ENCODE results near the gene ASIC2. TPM values are rescaled to one million over a fixed set of nuclear protein-coding genes. Genes with fewer than 3 reads are reported as not detected.

The ASIC2 gene
- total and polyA plus RNA-seq, 2 donors (not counting 3 experiments of a cell fraction or from before 2014, with no cell fraction given): not detected

- Histone ChIP-seq H3K9ac (replicated peaks; ENCODE audit: extremely low read depth, insufficient read depth, low read length) (no peak overlapping the region), H3K9me3 (replicated peaks; ENCODE audit: control insufficient read depth, insufficient read depth, low read length) (no peaks in the 10 kb centered on the region), H3K4me2 (ENCODE audit: insufficient read depth, low read length) (no peak overlapping the region), H2AFZ (ENCODE audit: low read depth, low read length) (no peak overlapping the region), H3K4me1 (ENCODE audit: control insufficient read depth, extremely low read depth, insufficient read depth, low read length) (no peaks in the 10 kb centered on the region), H3K27ac (ENCODE audit: insufficient read depth, low read depth, low read length) (no peak overlapping the region), H3K36me3 (ENCODE audit: control insufficient read depth in 2 of 2, extremely low read depth in 1 of 2, insufficient read depth in 2 of 2, low read length in 2 of 2) (no peaks in the 10 kb centered on the region), H3K27me3 (ENCODE audit: control insufficient read depth in 2 of 2, insufficient read depth in 2 of 2, low read length in 2 of 2) (no peaks in the 10 kb centered on the region), H3K4me3 (replicated peaks in 1 of 3; ENCODE audit: insufficient read depth in 1 of 3, low read depth in 1 of 3, low read length in 3 of 3) (no peak overlapping the region), H4K20me1 (replicated peaks; ENCODE audit: control insufficient read depth, extremely low read depth, insufficient read depth, low read length) (no peaks in the 10 kb centered on the region), H3K79me2 (ENCODE audit: control insufficient read depth, insufficient read depth, low read length) (no peaks in the 10 kb centered on the region), H3K9me1 (replicated peaks; ENCODE audit: control insufficient read depth, extremely low read depth, insufficient read depth, low read length) (no peaks in the 10 kb centered on the region)
- no peak for TF ChIP-seq FOS (IDR thresholded peaks at IDR 0.05; ENCODE audit: borderline replicate concordance, insufficient read depth, low read length)
- TF ChIP-seq, protein P1, sequence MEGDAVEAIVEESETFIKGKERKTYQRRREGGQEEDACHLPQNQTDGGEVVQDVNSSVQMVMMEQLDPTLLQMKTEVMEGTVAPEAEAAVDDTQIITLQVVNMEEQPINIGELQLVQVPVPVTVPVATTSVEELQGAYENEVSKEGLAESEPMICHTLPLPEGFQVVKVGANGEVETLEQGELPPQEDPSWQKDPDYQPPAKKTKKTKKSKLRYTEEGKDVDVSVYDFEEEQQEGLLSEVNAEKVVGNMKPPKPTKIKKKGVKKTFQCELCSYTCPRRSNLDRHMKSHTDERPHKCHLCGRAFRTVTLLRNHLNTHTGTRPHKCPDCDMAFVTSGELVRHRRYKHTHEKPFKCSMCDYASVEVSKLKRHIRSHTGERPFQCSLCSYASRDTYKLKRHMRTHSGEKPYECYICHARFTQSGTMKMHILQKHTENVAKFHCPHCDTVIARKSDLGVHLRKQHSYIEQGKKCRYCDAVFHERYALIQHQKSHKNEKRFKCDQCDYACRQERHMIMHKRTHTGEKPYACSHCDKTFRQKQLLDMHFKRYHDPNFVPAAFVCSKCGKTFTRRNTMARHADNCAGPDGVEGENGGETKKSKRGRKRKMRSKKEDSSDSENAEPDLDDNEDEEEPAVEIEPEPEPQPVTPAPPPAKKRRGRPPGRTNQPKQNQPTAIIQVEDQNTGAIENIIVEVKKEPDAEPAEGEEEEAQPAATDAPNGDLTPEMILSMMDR (IDR thresholded peaks at IDR 0.05; ENCODE audit: extremely low read depth in 1 of 2, insufficient read depth in 1 of 2, low read depth in 1 of 2, low read length in 2 of 2): no peak
- dilution Hi-C loops (cut with MboI; ENCODE audit: extremely low pct_ligation_motif_present, low sequenced_read_pairs): no loop called here
- ChIA-PET POLR2A (no interaction called here), CTCF (interaction anchor here (1.8 kb wide), 1 partner anchor 21 kb away, joined by 5 read pairs; no protein-coding TSS in a partner anchor)
- FAIRE-seq: no peak
- intact Hi-C loops (cut with micrococcal nuclease): no loop called here
- DNase-seq (ENCODE audit: low read depth, low spot score): no peak
- no TSS peak for BruUV-seq (replicated peaks)
These were observed 23.7 kb upstream of the ASIC2 start for GRCh38 chr17:33316746-33317145.

GRCh38 chr17:33310296-33310695 lies 17.2 kb upstream of the ASIC2 start:
- TF ChIP-seq POLR2A (IDR thresholded peaks at IDR 0.05; ENCODE audit: low read depth, low read length) (no peak), GATA2 (IDR thresholded peaks at IDR 0.05; ENCODE audit: insufficient read depth, insufficient read length, low read depth, low read length) (no peak), FOS (IDR thresholded peaks at IDR 0.05; ENCODE audit: borderline replicate concordance, insufficient read depth, low read length) (no peak), MYC (IDR thresholded peaks at IDR 0.05; ENCODE audit: low read depth, low read length) (no peak), POLR2AphosphoS5 (IDR thresholded peaks at IDR 0.05; ENCODE audit: insufficient read depth, low read depth, low read length) (no peak), JUN (IDR thresholded peaks at IDR 0.05; ENCODE audit: borderline replicate concordance, insufficient read depth, insufficient read length, low read depth) (no peak), EZH2 (IDR thresholded peaks at IDR 0.05; ENCODE audit: borderline replicate concordance, low read depth, low read length, severe bottlenecking) (no peak)
- TF ChIP-seq, protein P2, sequence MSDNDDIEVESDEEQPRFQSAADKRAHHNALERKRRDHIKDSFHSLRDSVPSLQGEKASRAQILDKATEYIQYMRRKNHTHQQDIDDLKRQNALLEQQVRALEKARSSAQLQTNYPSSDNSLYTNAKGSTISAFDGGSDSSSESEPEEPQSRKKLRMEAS (IDR thresholded peaks at IDR 0.05; ENCODE audit: insufficient read depth, insufficient read length): no peak
- TF ChIP-seq, protein P1 (IDR thresholded peaks at IDR 0.05; ENCODE audit: extremely low read depth in 1 of 2, insufficient read depth in 1 of 2, low read depth in 1 of 2, low read length in 2 of 2): no peak

More at GRCh38 chr17:33310296-33310695, 17.2 kb upstream of the ASIC2 start:
- H3K9me3 ChIP-seq (replicated peaks; ENCODE audit: control insufficient read depth, insufficient read depth, low read length): no peaks in the 10 kb centered on the region
- H3K9me1 ChIP-seq (replicated peaks; ENCODE audit: control insufficient read depth, extremely low read depth, insufficient read depth, low read length): no peaks in the 10 kb centered on the region
- no peaks in the 10 kb centered on the region for H3K79me2 ChIP-seq (ENCODE audit: control insufficient read depth, insufficient read depth, low read length)
- FAIRE-seq: no peak
- H3K4me3 ChIP-seq (replicated peaks in 1 of 3; ENCODE audit: insufficient read depth in 1 of 3, low read depth in 1 of 3, low read length in 3 of 3): no peak overlapping the region
- H3K4me2 ChIP-seq (ENCODE audit: insufficient read depth, low read length): no peak overlapping the region
- no peak overlapping the region for H2AFZ ChIP-seq (ENCODE audit: low read depth, low read length)
- no peaks in the 10 kb centered on the region for H3K36me3 ChIP-seq (ENCODE audit: control insufficient read depth in 2 of 2, extremely low read depth in 1 of 2, insufficient read depth in 2 of 2, low read length in 2 of 2)
- H3K9ac ChIP-seq (replicated peaks; ENCODE audit: extremely low read depth, insufficient read depth, low read length): no peak overlapping the region
- H3K27me3 ChIP-seq (ENCODE audit: control insufficient read depth in 2 of 2, insufficient read depth in 2 of 2, low read length in 2 of 2): no peaks in the 10 kb centered on the region
- no peaks in the 10 kb centered on the region for H3K4me1 ChIP-seq (ENCODE audit: control insufficient read depth, extremely low read depth, insufficient read depth, low read length)
- no TSS peak for BruUV-seq (replicated peaks)
- POLR2A ChIA-PET: no interaction called here
- no peak for DNase-seq (ENCODE audit: low read depth, low spot score)
- no peak overlapping the region for H3K27ac ChIP-seq (ENCODE audit: insufficient read depth, low read depth, low read length)
- intact Hi-C loops (cut with micrococcal nuclease) (no loop called here), dilution Hi-C loops (cut with MboI; ENCODE audit: extremely low pct_ligation_motif_present, low sequenced_read_pairs) (no loop called here)
- H4K20me1 ChIP-seq (replicated peaks; ENCODE audit: control insufficient read depth, extremely low read depth, insufficient read depth, low read length): no peaks in the 10 kb centered on the region
- CTCF ChIA-PET: no interaction called here

Measured in endothelial cell of umbilical vein (primary cell).